ENCODE measurements around the gene NOS3.
A peak's percentile ranks its signal among the peaks of the same experiment; 100 is the strongest.
"Not testable (repeated sequence)": the region's sequence is repeated elsewhere in the genome, so short reads cannot be mapped to it uniquely, and the experiment has no call there.

NOS3 gene

GRCh38 chr7:151019130-151019447 lies 28.3 kb downstream of the NOS3 start:
- DNase-seq = no peak

GRCh38 chr7:151020231-151020630 lies 29.4 kb downstream of the NOS3 start:
- DNase-seq = no peak

DNA sequence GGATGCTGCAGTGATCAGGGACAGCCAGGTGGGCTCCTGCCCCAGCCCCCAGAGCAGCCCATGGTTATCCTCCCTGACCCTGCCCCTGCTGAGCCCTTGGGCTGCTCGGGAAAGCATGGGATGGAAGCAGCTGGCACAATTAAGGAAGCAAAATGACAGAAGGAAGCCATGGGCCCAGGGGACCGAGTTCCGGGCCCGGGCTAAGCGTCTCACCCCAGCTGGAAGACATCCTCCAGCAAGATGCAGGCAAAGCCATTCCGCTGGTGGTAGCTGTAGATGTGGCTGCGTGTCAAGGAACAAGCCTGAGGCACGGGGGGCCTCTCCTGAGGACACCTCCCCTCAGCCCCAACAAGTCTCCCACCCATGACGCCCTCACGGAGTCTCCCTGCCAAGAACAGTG lies 32.4 kb downstream of the NOS3 start:
- no peak for DNase-seq

- DNase-seq = no peak
These were observed 33.7 kb downstream of the NOS3 start, which contains the start of gene ATG9B for GRCh38 chr7:151024435-151025056. Gene ATG9B, minus strand, starts transcription at chr7:151024494. Its CDS starts 71 bp downstream, at chr7:151024423.

GRCh38 chr7:151025924-151026671 lies 35.3 kb downstream of the NOS3 start:
- DNase-seq = no peak

DNA sequence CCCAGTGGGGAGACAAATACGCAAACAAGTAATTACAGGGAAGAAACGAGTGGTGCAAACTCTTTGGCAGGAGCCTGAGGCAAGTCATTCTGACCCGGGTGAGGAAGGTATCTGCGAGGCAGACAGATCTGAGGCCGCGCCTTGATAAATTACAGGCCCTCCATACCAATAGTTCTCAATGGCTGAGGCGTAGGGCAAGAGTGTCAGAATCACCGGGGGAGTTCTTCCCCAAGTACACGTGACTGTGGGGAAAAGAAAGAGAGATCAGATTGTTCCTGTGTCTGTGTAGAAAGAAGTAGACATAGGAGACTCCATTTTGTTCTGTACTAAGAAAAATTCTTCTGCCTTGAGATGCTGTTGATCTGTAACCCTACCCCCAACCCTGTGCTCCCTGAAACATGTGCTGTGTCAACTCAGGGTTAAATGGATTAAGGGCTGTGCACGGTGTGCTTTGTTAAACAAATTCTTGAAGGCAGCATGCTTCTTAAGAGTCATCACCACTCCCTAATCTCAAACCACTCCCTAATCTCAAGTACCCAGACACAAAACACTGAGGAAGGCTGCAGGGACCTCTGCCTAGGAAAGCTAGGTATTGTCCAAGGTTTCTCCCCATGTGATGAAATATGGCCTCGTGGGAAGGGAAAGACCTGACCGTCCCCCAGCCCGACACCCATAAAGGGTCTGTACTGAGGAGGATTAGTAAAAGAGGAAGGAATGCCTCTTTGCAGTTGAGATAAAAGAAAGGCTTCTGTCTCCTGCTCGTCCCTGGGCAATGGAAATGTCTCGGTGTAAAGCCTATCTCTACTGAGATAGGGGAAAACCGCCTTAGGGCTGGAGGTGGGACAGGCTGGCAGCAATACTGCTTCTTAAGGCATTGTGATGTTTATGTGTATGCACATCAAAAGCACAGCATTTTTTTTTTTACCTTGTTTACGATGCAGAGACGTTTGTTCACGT lies 36.2 kb downstream of the NOS3 start:
- not testable (repeated sequence) for DNase-seq

GRCh38 chr7:151027728-151028130 lies 36.9 kb downstream of the NOS3 start:
- DNase-seq = not testable (repeated sequence)

- peak; percentile 96 for DNase-seq
These were observed 37.5 kb downstream of the NOS3 start, which contains the start of gene ABCB8 for GRCh38 chr7:151028131-151028947. Gene ABCB8, plus strand, starts transcription at chr7:151028450. Its CDS starts 66 bp downstream, at chr7:151028516.

GRCh38 chr7:151028948-151029501 lies 38.2 kb downstream of the NOS3 start:
- no peak for DNase-seq

- no peak for DNase-seq
These were observed 40.2 kb downstream of the NOS3 start for GRCh38 chr7:151031011-151031410.

DNA sequence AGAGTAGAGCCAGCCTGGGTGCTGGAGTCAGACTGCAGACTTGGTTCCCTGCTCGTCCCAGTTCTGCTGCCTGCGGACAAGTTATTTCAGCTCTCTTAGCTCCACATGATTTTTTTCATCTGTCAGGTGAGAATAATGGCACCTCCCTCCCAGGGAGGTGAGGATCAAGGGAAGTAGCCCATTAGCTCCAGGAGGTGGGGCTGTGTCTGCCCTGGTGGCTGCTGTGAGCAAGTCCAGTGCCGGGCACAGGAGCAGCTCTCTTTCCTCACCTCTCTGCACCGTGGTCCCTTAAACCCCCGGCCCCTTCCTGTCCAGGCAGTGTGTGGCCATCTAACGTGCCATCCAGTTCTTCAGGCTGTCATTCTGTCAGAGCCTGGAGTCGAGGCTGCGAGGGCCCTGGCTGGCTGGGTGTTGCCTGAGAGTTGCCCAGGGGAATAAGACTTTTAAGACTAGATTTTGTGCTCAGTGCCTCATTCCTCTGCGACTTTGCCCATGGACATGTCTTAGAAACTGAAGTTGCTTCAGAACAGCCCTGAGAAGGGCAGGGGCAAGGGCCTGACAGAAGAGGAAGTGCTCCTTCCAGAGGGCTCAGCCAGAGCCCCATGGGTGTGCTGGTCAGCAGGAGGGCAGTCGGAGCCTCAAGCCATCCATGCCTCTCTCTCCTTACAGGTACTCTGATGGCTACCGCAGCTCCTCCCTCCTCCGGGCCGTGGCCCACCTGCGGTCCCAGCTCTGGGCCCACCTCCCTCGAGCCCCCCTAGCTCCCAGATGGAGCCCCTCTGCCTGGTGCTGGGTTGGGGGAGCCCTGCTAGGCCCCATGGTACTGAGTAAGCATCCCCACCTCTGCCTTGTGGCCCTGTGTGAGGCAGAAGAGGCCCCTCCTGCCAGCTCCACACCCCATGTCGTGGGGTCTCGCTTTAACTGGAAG lies 42.4 kb downstream of the NOS3 start:
- no peak for DNase-seq

- no peak for DNase-seq
These were observed 43.0 kb downstream of the NOS3 start for GRCh38 chr7:151033864-151034249.

GRCh38 chr7:151034312-151035025 lies 43.7 kb downstream of the NOS3 start:
- DNase-seq = no peak

DNA sequence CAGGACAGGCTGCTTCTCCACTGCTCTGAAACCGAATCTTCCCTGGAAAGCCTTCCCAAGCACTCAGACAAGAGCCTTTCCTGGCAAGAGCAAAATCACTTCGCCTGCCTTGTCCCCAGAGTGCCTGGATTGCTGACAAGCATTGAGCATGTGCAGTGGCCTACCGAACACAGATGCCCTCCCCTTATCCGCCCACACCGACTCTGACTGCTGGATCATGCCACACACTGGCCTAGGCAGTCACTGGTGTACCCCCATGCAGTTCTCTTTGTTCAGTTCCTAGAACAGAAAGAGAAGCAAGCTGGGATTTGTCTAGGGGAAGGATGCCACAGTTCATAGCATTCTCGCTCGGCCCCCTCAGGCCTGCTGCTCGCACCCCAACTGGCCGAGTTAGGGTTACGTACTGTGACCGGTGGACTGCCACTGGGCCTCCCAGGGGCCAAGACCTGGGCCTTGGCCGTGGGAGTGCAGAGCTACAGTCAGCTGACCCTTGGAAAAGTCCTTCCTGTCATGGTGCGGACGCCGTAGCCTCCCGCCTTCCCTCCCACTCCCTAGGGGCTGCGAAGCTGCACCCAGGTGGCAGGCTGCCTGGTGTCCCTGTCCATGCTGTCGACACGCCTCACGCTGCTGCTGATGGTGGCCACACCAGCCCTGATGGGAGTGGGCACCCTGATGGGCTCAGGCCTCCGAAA lies 44.4 kb downstream of the NOS3 start:
- no peak for DNase-seq

- DNase-seq = no peak
These were observed 45.1 kb downstream of the NOS3 start for GRCh38 chr7:151035902-151036301.

DNA sequence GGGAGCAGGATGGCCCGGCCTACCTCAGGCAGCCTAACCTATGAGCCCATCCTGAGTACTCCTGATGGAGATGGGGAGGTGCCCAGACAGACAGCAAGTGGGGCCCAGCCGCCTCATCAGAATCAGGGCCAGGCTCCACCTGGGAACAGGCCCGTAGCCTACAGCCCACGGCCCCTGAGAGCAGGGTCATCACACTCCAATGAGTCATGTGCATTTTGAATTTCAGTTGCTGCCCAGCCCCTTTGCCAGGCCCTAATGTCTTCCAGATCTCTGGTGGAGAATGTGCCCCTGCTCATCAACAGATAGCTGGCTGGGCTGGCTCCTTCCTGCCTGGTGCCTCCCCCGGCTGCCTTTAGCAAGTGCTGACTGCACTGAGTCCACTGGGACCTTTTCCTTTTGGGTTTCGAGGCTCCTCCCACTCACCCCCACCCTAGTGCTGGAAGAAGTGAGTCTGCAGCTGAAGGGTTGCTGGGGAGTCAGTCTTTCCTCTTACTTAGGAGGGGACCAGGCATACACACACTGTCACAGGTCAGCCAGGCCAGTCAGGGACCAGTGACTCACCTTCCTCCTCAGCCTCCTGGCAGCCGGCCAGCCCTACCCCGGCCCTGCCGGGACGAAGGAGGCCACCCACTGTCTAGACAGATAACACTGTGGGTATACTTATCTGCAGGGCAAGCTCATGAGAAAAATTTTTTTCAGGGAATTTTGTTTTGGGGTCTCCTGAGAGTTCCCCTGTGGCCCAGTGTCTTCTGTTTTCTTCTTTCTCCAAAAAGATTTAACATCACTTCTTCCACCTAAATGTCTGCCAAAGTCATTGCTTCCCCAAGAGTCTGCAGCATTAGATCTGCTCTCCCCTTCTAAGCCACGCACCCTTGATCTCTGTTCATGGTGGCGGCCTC lies 48.4 kb downstream of the NOS3 start:
- no peak for DNase-seq

GRCh38 chr7:151039850-151040548 lies 49.2 kb downstream of the NOS3 start:
- DNase-seq = no peak
